Esophagus muscularis mucosa (tissue), 3 donors: ENCODE data around the gene ARMC12.

Source experiments
- POLR2A ChIP-seq: fragments of 450-650 bp; IDR thresholded peaks from one replicate; pipeline ENCODE4 v1.6.1; 2017; ENCODE audit warnings: antibody characterized with exemption, moderate library complexity, mild to moderate bottlenecking, low read depth
- TF ChIP-seq, protein P1 (sequence below), 3 experiments: fragments of 200-600 bp in 2 of 3; fragments of 450-650 bp in 1 of 3; sonication (generic) in 2 of 3; IDR thresholded peaks; one replicate each; pipeline ENCODE4 v1.5.1; 2017 to 2019; ENCODE audit warnings: antibody characterized with exemption in 3 of 3, mild to moderate bottlenecking in 2 of 3, moderate library complexity in 1 of 3

DNA sequence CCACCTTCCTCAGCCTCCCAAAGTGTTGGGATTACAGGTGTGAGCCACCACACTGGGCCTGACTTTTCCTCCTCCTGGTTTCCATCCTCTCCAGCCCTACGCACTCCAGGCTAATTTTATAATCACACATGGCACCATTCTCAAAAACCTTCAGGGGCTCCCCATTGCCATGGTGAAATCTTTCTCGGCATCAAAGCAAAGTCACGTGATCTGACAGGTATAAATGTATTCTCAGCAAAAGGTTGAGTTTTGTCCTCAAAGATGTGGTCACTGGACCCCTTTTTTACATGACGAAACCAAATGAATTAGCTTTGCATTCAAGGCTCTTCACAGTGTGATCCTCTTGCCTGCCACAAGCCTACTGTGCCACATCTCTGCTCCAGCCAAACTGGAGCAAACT lies 15.5 kb downstream of the ARMC12 start:
- no peak for TF ChIP-seq POLR2A
- TF ChIP-seq, protein P1, sequence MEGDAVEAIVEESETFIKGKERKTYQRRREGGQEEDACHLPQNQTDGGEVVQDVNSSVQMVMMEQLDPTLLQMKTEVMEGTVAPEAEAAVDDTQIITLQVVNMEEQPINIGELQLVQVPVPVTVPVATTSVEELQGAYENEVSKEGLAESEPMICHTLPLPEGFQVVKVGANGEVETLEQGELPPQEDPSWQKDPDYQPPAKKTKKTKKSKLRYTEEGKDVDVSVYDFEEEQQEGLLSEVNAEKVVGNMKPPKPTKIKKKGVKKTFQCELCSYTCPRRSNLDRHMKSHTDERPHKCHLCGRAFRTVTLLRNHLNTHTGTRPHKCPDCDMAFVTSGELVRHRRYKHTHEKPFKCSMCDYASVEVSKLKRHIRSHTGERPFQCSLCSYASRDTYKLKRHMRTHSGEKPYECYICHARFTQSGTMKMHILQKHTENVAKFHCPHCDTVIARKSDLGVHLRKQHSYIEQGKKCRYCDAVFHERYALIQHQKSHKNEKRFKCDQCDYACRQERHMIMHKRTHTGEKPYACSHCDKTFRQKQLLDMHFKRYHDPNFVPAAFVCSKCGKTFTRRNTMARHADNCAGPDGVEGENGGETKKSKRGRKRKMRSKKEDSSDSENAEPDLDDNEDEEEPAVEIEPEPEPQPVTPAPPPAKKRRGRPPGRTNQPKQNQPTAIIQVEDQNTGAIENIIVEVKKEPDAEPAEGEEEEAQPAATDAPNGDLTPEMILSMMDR (IDR thresholded peaks at IDR 0.05): no peak
